BJ (cell line): ENCODE results near the gene LRRC32. TPM values are rescaled to one million over a fixed set of nuclear protein-coding genes. Genes with fewer than 3 reads are reported as not detected.

Source experiments
- CTCF ChIA-PET: fragments of 350-600 bp; formaldehyde crosslinking; extraction: SDS; loops from one replicate; lab custom pipeline; 2021; ENCODE audit warnings: antibody characterized with exemption, inconsistent platforms; lab: Yijun Ruan, JAX
- POLR2A ChIA-PET: fragments of 300-600 bp; sonication (Branson Sonifier 250); formaldehyde crosslinking; extraction: SDS; loops from one replicate; lab custom pipeline; 2021; ENCODE audit warnings: antibody characterized with exemption; lab: Charles Lee
- DNase-seq: peaks from one replicate; pipeline ENCODE4 v3.0.0-alpha.2; 2011; ENCODE audit warnings: low read depth
- H3K27me3 ChIP-seq: 2 replicates; pipeline ENCODE4 v1.6.0; 2011; ENCODE audit warnings: low read length; ENCODE audit not compliant: control insufficient read depth, insufficient read depth
- H3K36me3 ChIP-seq: 2 replicates; pipeline ENCODE4 v1.5.1; 2011; ENCODE audit warnings: low read length; ENCODE audit not compliant: control insufficient read depth, insufficient read depth
- H3K4me3 ChIP-seq: 2 replicates; pipeline ENCODE4 v1.5.1; 2011; ENCODE audit warnings: low read depth, mild to moderate bottlenecking, control low read depth, low read length
- CTCF ChIP-seq: IDR thresholded peaks from 2 replicates; pipeline ENCODE4 v1.5.1; 2011; ENCODE audit warnings: low read depth, mild to moderate bottlenecking, control low read depth, inconsistent platforms, low read length, moderate library complexity; ENCODE audit not compliant: insufficient read depth
- polyA plus RNA-seq: library from polyadenylated mRNA; depleted of rRNA; stranded (reverse); fragments of >200 nt; gene quantifications from 2 replicates; pipeline ENCODE4 v1.2.3, GENCODE V29; 2011

Gene LRRC32
- polyA plus RNA-seq, 1 experiment = 1.9 TPM

DNA sequence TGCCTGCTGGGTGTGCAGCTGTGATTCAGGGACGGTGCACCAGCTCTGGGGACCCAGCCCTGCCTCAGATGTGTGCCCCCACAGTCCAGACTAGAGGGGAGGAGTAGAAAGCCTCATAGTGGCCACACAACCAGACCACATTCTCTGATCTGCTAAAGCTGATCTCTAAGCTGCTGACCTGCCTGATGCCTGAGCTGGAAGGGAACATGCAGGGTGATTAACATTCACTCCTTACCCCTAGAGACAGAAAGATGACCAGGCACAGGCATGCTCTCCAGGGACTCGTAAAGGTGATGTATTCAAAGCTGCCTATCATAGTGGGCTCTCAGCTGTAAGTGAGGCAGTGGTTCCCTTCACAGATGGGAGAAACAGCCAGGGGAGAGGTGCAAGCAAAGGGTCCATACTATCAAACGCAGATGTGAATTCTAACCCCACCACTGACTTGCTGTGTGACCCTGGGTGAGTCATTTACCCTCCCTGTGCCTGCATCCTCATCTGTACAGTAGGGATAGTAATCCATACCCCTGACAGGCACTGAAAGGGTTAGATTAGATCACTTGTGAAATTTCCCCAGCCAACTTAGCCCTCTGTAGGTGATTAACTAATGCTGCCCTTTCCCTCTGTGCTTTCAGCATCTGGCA lies 29.0 kb upstream of the LRRC32 start:
- no peak for TF ChIP-seq CTCF
- H3K27me3 ChIP-seq = no peaks in the 10 kb centered on the region; the same call in 1 of the 2 replicates
- ChIA-PET CTCF (interaction anchor here (1.1 to 1.5 kb wide), 3 partner anchors 14 to 22 kb away, joined by 3 to 5 read pairs (median 4); no protein-coding TSS in a partner anchor), POLR2A (no interaction called here)
- no peaks in the 10 kb centered on the region for H3K36me3 ChIP-seq
- no peak overlapping the region for H3K4me3 ChIP-seq
- no peak for DNase-seq

DNA sequence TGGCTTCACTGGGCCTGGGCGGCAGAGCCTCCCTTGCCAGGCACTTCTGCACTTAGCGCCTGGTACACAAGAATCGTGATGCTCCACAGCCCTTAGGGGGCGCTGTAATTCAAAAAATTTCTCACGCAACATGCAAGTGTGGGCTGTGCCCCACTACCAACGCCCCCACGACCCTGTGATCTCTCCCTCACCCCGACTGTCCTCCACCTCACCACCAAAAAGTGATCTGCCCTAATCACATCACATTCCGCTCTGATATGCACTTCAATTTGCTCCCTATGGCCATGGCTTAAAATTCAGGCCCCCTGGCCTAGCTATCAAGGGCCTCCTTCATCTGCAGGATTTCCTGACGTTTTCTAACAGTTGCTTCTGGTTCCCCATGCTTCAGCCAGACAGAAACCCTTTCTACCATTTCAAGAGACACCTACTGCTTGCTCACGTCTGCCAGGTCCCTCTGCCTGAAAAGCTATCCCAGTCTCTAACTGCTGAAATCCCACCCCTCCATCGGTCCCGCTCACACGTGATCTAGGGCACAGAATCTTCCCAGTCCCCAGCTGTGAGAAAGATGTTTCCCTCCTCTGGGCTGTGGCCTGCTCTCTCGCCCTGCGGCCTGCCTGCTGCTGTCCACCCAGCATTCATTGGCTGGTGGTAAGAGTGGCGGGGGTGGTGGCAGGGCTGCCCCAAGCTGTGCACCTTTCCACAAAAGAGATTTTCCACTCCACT lies 27.9 kb upstream of the LRRC32 start:
- no peaks in the 10 kb centered on the region for H3K36me3 ChIP-seq
- DNase-seq = no peak
- POLR2A ChIA-PET = no interaction called here
- H3K27me3 ChIP-seq = no peaks in the 10 kb centered on the region; the same call in 1 of the 2 replicates
- no peak overlapping the region for H3K4me3 ChIP-seq
- CTCF ChIA-PET = interaction anchor here (1.1 to 1.5 kb wide), 3 partner anchors 15 to 23 kb away, joined by 3 to 5 read pairs (median 4); no protein-coding TSS in a partner anchor
- peak; percentile 34 for TF ChIP-seq CTCF

GRCh38 chr11:76696756-76697155 lies 26.2 kb upstream of the LRRC32 start:
- ChIA-PET CTCF (no interaction called here), POLR2A (no interaction called here)
- no peak for DNase-seq
- Histone ChIP-seq H3K4me3 (no peak overlapping the region), H3K27me3 (no peaks in the 10 kb centered on the region), H3K36me3 (no peaks in the 10 kb centered on the region)
- no peak for TF ChIP-seq CTCF

DNA sequence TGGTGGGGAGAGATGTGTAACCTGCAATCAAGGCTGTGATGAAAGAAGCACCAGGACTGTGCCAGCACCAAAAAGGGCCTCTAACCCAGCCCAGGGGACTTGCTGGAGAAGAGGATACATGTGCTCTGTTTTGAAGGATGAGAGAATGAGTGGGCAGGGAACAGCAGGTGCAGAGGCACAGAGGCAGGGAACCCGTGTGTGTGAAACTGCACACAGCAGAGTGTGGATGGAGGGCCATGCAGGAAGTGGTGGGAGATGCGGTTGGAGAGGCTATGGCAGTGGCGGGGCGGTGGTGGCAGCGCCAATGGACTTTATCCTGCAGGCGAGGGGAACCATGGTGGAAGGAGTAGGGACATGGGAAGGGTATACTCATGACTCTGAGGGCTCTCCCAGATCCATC lies 25.2 kb upstream of the LRRC32 start:
- CTCF ChIA-PET = no interaction called here
- POLR2A ChIA-PET = no interaction called here

More for the DNA sequence above, 25.2 kb upstream of the LRRC32 start:
- Histone ChIP-seq H3K27me3 (no peaks in the 10 kb centered on the region), H3K4me3 (no peak overlapping the region), H3K36me3 (no peaks in the 10 kb centered on the region)
- TF ChIP-seq CTCF = no peak
- DNase-seq = no peak
